ENCODE data around the gene PRDX2.

The PRDX2 gene

DNA sequence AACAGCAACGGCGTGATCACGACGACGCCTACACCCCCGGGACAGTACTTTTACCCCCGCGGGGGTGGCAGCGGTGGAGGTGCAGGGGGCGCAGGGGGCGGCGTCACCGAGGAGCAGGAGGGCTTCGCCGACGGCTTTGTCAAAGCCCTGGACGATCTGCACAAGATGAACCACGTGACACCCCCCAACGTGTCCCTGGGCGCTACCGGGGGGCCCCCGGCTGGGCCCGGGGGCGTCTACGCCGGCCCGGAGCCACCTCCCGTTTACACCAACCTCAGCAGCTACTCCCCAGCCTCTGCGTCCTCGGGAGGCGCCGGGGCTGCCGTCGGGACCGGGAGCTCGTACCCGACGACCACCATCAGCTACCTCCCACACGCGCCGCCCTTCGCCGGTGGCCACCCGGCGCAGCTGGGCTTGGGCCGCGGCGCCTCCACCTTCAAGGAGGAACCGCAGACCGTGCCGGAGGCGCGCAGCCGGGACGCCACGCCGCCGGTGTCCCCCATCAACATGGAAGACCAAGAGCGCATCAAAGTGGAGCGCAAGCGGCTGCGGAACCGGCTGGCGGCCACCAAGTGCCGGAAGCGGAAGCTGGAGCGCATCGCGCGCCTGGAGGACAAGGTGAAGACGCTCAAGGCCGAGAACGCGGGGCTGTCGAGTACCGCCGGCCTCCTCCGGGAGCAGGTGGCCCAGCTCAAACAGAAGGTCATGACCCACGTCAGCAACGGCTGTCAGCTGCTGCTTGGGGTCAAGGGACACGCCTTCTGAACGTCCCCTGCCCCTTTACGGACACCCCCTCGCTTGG, 9.3 kb downstream of the PRDX2 start:
- TF ChIP-seq, protein P1, sequence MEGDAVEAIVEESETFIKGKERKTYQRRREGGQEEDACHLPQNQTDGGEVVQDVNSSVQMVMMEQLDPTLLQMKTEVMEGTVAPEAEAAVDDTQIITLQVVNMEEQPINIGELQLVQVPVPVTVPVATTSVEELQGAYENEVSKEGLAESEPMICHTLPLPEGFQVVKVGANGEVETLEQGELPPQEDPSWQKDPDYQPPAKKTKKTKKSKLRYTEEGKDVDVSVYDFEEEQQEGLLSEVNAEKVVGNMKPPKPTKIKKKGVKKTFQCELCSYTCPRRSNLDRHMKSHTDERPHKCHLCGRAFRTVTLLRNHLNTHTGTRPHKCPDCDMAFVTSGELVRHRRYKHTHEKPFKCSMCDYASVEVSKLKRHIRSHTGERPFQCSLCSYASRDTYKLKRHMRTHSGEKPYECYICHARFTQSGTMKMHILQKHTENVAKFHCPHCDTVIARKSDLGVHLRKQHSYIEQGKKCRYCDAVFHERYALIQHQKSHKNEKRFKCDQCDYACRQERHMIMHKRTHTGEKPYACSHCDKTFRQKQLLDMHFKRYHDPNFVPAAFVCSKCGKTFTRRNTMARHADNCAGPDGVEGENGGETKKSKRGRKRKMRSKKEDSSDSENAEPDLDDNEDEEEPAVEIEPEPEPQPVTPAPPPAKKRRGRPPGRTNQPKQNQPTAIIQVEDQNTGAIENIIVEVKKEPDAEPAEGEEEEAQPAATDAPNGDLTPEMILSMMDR (IDR thresholded peaks at IDR 0.05; ENCODE audit: low read length), result no peak
- TF ChIP-seq EZH2 (IDR thresholded peaks at IDR 0.05; ENCODE audit: borderline replicate concordance, low read length), result no peak
- Histone ChIP-seq H3K4me2 (ENCODE audit: low read length) (peak overlapping the region; percentile 77), H4K20me1 (ENCODE audit: insufficient read depth, low read length) (no peaks in the 10 kb centered on the region), H3K9me2 (ENCODE audit: low read depth, low read length) (no peaks in the 10 kb centered on the region), H3K27ac (ENCODE audit: low read depth, low read length, poor library complexity, severe bottlenecking) (peak overlapping the region; percentile 87), H3K9me3 (ENCODE audit: low read length) (no peaks in the 10 kb centered on the region), H2AFZ (ENCODE audit: low read length) (no peak overlapping the region), H3K4me1 (ENCODE audit: insufficient read depth, low read length, severe bottlenecking) (peaks cover 44% of the 10 kb centered on the region), H3K9ac (ENCODE audit: low read length) (peak overlapping the region; percentile 77), H3F3A (ENCODE audit: insufficient read depth, low read length) (no peaks in the 10 kb centered on the region), H3K4me3 (ENCODE audit: low read depth, low read length, poor library complexity, severe bottlenecking) (peak overlapping the region; percentile 76), H3K79me2 (ENCODE audit: insufficient read depth, low read length) (no peaks in the 10 kb centered on the region), H3K36me3 (ENCODE audit: insufficient read depth, low read length) (no peaks in the 10 kb centered on the region; the same call in 1 of the 2 replicates), H3K27me3 (ENCODE audit: insufficient read depth, low read length) (no peaks in the 10 kb centered on the region)

- Histone ChIP-seq H3K4me2 (ENCODE audit: low read length) (peak within 1 kb of the TSS; percentile 77), H3F3A (ENCODE audit: insufficient read depth, low read length) (no peaks in the 10 kb centered on the region), H3K9me2 (ENCODE audit: low read depth, low read length) (no peaks in the 10 kb centered on the region), H3K9me3 (ENCODE audit: low read length) (no peaks in the 10 kb centered on the region), H3K27ac (ENCODE audit: low read depth, low read length, poor library complexity, severe bottlenecking) (peak within 1 kb of the TSS; percentile 87), H3K4me3 (ENCODE audit: low read depth, low read length, poor library complexity, severe bottlenecking) (peak within 1 kb of the TSS; percentile 76), H3K36me3 (ENCODE audit: insufficient read depth, low read length) (no peaks in the 10 kb centered on the region), H2AFZ (ENCODE audit: low read length) (no peak within 1 kb of the TSS), H3K9ac (ENCODE audit: low read length) (peak within 1 kb of the TSS; percentile 77), H4K20me1 (ENCODE audit: insufficient read depth, low read length) (no peaks in the 10 kb centered on the region), H3K79me2 (ENCODE audit: insufficient read depth, low read length) (no peaks in the 10 kb centered on the region), H3K27me3 (ENCODE audit: insufficient read depth, low read length) (no peaks in the 10 kb centered on the region), H3K4me1 (ENCODE audit: insufficient read depth, low read length, severe bottlenecking) (peaks cover 47% of the 10 kb centered on the region)
- TF ChIP-seq EZH2 (IDR thresholded peaks at IDR 0.05; ENCODE audit: borderline replicate concordance, low read length), result no peak
- TF ChIP-seq, protein P1 (IDR thresholded peaks at IDR 0.05; ENCODE audit: low read length), result no peak
Measured at GRCh38 chr19:12791345-12792050, 10.1 kb downstream of the PRDX2 start, which contains the start of gene JUNB. Gene JUNB (plus strand): TSS chr19:12791486. CDS start chr19:12791772, 286 bp downstream.

DNA sequence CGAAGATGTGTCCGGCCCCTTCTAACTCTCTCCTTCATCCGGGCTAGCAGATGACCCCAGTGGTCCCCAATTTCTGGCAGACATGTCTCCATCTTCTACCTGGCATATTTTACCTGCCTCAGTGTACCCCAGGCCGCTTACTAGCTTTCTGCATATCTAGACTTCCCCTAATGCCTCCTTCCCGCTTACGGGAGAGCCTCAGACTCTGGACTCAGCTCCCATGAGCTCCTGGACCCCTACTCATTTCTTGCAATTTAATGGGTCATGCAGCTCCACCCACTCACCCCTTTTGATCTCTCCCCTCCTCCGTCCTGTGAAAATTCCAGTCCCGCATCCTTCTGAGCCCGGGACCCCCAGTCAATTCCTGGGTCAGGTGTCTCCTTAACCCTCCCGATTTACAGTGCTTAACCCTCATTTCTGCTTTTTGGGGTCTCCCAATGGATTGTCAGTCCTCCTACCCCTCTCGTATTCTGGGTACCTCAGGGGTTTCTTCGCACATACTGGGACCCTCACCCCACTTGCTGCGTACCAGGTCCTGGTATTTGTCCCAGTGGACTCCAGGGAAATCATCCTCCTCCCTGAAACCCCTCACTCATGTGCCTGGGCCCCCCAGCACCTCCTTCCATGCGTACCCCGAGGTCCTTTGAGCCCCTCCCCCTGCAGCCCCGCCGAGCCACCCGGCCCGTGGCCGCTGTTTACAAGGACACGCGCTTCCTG, 10.8 kb downstream of the PRDX2 start:
- peak overlapping the region; percentile 58 for H3K9ac ChIP-seq (ENCODE audit: low read length)
- no peaks in the 10 kb centered on the region for H3K79me2 ChIP-seq (ENCODE audit: insufficient read depth, low read length)
- peak overlapping the region; percentile 77 for H3K4me2 ChIP-seq (ENCODE audit: low read length)
- H3K4me3 ChIP-seq (ENCODE audit: low read depth, low read length, poor library complexity, severe bottlenecking), result peak overlapping the region; percentile 76
- no peaks in the 10 kb centered on the region for H3K9me2 ChIP-seq (ENCODE audit: low read depth, low read length)
- H3K27ac ChIP-seq (ENCODE audit: low read depth, low read length, poor library complexity, severe bottlenecking), result peak overlapping the region; percentile 58
- peaks cover 47% of the 10 kb centered on the region for H3K4me1 ChIP-seq (ENCODE audit: insufficient read depth, low read length, severe bottlenecking)
- no peak overlapping the region for H2AFZ ChIP-seq (ENCODE audit: low read length)
- no peaks in the 10 kb centered on the region for H3K36me3 ChIP-seq (ENCODE audit: insufficient read depth, low read length)
- H3K9me3 ChIP-seq (ENCODE audit: low read length), result no peaks in the 10 kb centered on the region
- no peak for TF ChIP-seq EZH2 (IDR thresholded peaks at IDR 0.05; ENCODE audit: borderline replicate concordance, low read length)
- TF ChIP-seq, protein P1 (IDR thresholded peaks at IDR 0.05; ENCODE audit: low read length), result no peak
- no peaks in the 10 kb centered on the region for H3K27me3 ChIP-seq (ENCODE audit: insufficient read depth, low read length)
- H3F3A ChIP-seq (ENCODE audit: insufficient read depth, low read length), result no peaks in the 10 kb centered on the region
- H4K20me1 ChIP-seq (ENCODE audit: insufficient read depth, low read length), result no peaks in the 10 kb centered on the region

All from OCI-LY1 (cell line).